ENCODE data around the gene CCDC194. TPM values are rescaled to one million over a fixed set of nuclear protein-coding genes. Genes with fewer than 3 reads are reported as not detected.

Gene CCDC194
- total RNA-seq, 6 donors from 2014 or later = 0.83 to 2.2 (median 2.1) TPM; not detected in 3

Other genes with a start within 250 kb of the CCDC194 start
- 10 to 100 TPM; 21.6 to 49.3 (median 23.9) TPM for gene USE1, start 178.8 kb downstream of the CCDC194 start, total RNA-seq
- gene OCEL1, start 168.0 kb downstream of the CCDC194 start, total RNA-seq = 10 to 100 TPM; 12.3 to 37.7 (median 25.8) TPM
- gene NR2F6, start 148.3 kb downstream of the CCDC194 start, total RNA-seq = 10 to 100 TPM; 55.5 to 86.8 (median 63.1) TPM
- gene USHBP1, start 129.5 kb downstream of the CCDC194 start, total RNA-seq = 10 to 100 TPM in 4 of 6 donors, 1 to 10 TPM in 2; 9.1 to 21.4 (median 10.7) TPM
- 10 to 100 TPM; 45.1 to 95.3 (median 82.3) TPM for gene BABAM1, start 126.8 kb downstream of the CCDC194 start, total RNA-seq
- gene ANKLE1, start 112.3 kb downstream of the CCDC194 start, total RNA-seq = 10 to 100 TPM in 1 of 6 donors, 1 to 10 TPM in 3, under 1 TPM in 2; 0.57 to 13.6 (median 1.4) TPM
- gene ABHD8, start 90.8 kb downstream of the CCDC194 start, total RNA-seq = 10 to 100 TPM; 19.7 to 23.4 (median 21.2) TPM
- 100 to 1,000 TPM in 5 of 6 donors, 10 to 100 TPM in 1; 98.3 to 176 (median 122) TPM for gene MRPL34, start 88.3 kb downstream of the CCDC194 start, total RNA-seq
- gene DDA1, start 84.6 kb downstream of the CCDC194 start, total RNA-seq = 10 to 100 TPM; 11.5 to 42.8 (median 28.4) TPM
- gene ANO8, start 59.3 kb downstream of the CCDC194 start, total RNA-seq = 10 to 100 TPM in 4 of 6 donors, 1 to 10 TPM in 2; 9.0 to 45.1 (median 16.4) TPM
- gene GTPBP3, start 56.6 kb downstream of the CCDC194 start, total RNA-seq = 10 to 100 TPM; 14.9 to 95.3 (median 26.4) TPM
- 100 to 1,000 TPM in 1 of 6 donors, 10 to 100 TPM in 1, 1 to 10 TPM in 4; 1.0 to 103 (median 6.9) TPM for gene PLVAP, start 16.9 kb downstream of the CCDC194 start, total RNA-seq
- 100 to 1,000 TPM in 1 of 6 donors, 10 to 100 TPM in 5; 30.4 to 197 (median 74.1) TPM for gene BST2, start 11.4 kb upstream of the CCDC194 start, total RNA-seq
- 10 to 100 TPM; 25.1 to 55.2 (median 49.1) TPM for gene MVB12A, start 25.9 kb upstream of the CCDC194 start, total RNA-seq
- gene TMEM221, start 54.5 kb upstream of the CCDC194 start, total RNA-seq = under 1 TPM in 1 of 6 donors, not detected in 5; 0.14 TPM
- gene NXNL1, start 66.7 kb upstream of the CCDC194 start, total RNA-seq = not detected
- 10 to 100 TPM; 21.0 to 88.0 (median 30.8) TPM for gene SLC27A1, start 76.3 kb upstream of the CCDC194 start, total RNA-seq
- 100 to 1,000 TPM in 3 of 6 donors, 10 to 100 TPM in 3; 50.6 to 117 (median 99.7) TPM for gene PGLS, start 117.5 kb upstream of the CCDC194 start, total RNA-seq
- 100 to 1,000 TPM in 4 of 6 donors, 10 to 100 TPM in 2; 58.3 to 151 (median 116) TPM for gene COLGALT1, start 161.5 kb upstream of the CCDC194 start, total RNA-seq

Data from upper lobe of left lung (tissue), 6 donors.